ENCODE data around the gene PLA2G3. TPM values are rescaled to one million over a fixed set of nuclear protein-coding genes. Genes with fewer than 3 reads are reported as not detected.

PLA2G3 gene
- total and polyA plus RNA-seq, 4 donors, result 0.85 to 17.4 (median 8.2) TPM

DNA sequence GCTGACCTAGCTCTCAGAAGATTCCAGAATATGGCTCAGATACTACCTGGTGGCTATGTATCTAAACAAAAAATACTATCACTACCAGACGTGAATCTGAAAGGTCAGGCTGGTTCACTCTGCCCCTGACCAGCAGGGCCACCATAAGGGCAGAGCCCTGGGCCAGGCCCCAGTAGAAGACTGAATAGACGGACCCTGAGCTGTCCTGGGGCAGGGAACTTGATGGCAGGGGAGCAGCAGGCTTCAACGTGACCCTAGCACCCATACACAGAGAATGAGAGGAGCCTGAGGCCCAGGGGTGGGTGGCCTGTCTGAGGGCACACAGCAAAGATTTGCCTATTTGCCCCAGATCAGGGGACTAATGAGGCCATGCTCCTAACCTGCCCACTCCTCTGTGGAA is 13.0 kb upstream of the PLA2G3 start:
- WGBS, 2 donors, result 76 to 82% methylated on average over 3 of the region's 3 CpGs
- DNase-seq, result no peak
- H3K27ac ChIP-seq (ENCODE audit: low read depth in 1 of 2, low read length in 1 of 2), result no peak overlapping the region
- no peaks in the 10 kb centered on the region for H3K9me3 ChIP-seq (ENCODE audit: control insufficient read depth in 4 of 4, insufficient read depth in 3 of 4, low read length in 3 of 4)
- no peak overlapping the region for H3K9ac ChIP-seq (ENCODE audit: insufficient read depth in 1 of 2, low read length in 2 of 2)
- no peaks in the 10 kb centered on the region for H3K36me3 ChIP-seq (ENCODE audit: control insufficient read depth in 4 of 4, insufficient read depth in 4 of 4, low read length in 4 of 4)
- H3K4me1 ChIP-seq (ENCODE audit: control insufficient read depth in 5 of 5, insufficient read depth in 5 of 5, low read length in 5 of 5), result peaks cover 0 to 9% (median 3%) of the 10 kb centered on the region in 5 donors
- no peak for ATAC-seq (ENCODE audit: insufficient read depth, low FRiP score)
- TF ChIP-seq, protein P1, sequence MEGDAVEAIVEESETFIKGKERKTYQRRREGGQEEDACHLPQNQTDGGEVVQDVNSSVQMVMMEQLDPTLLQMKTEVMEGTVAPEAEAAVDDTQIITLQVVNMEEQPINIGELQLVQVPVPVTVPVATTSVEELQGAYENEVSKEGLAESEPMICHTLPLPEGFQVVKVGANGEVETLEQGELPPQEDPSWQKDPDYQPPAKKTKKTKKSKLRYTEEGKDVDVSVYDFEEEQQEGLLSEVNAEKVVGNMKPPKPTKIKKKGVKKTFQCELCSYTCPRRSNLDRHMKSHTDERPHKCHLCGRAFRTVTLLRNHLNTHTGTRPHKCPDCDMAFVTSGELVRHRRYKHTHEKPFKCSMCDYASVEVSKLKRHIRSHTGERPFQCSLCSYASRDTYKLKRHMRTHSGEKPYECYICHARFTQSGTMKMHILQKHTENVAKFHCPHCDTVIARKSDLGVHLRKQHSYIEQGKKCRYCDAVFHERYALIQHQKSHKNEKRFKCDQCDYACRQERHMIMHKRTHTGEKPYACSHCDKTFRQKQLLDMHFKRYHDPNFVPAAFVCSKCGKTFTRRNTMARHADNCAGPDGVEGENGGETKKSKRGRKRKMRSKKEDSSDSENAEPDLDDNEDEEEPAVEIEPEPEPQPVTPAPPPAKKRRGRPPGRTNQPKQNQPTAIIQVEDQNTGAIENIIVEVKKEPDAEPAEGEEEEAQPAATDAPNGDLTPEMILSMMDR (IDR thresholded peaks at IDR 0.05; ENCODE audit: control extremely low read depth, extremely low read depth), result no peak
- peaks cover 0 to 4% (median 0%) of the 10 kb centered on the region in 3 donors for H3K27me3 ChIP-seq (ENCODE audit: control insufficient read depth in 3 of 3, insufficient read depth in 3 of 3, low read length in 2 of 3)
- H3K4me3 ChIP-seq, result no peak overlapping the region

DNA sequence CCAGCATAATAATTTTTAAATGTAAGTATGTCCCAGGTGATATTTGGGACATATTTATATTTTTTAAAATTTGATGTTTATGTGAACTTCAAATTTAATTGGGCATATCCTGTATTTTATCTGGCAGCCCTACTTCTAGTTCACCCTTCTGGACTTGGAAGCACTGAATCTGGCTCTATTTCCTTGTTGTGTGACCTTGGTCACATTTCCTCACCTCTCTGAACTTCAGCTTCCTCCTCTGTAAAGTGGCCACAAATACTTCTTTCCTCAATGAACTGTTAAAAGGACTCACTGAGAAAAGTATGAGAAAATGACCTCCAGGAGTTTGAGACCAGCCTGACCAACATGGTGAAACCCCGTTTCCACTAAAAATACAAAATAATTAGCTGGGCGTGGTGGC is 11.6 kb upstream of the PLA2G3 start:
- TF ChIP-seq, protein P1 (IDR thresholded peaks at IDR 0.05; ENCODE audit: control extremely low read depth, extremely low read depth), result no peak
- WGBS, 2 donors, result 93 to 96% methylated on average over 2 of the region's 2 CpGs

DNA sequence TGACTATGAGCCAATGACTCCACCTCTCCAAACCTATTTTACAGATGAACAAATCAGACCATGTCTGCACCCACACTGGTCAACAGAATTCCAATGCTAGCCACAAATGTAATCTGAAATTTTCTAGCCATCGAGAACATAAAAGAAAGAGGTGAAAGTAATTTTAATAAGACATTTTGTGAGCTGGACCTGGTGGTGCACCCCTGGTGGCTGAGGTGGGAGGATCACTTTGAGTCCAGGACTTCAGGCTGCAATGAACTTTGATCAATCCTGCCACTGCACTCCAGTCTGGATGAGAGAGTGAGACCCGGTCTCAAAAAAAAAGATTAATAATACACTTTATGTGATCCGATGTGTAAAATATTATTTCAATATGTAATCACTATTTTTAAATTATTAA is 10.3 kb upstream of the PLA2G3 start:
- Histone ChIP-seq H3K27me3 (ENCODE audit: control insufficient read depth in 3 of 3, insufficient read depth in 3 of 3, low read length in 2 of 3) (no peaks in the 10 kb centered on the region), H3K36me3 (ENCODE audit: control insufficient read depth in 4 of 4, insufficient read depth in 4 of 4, low read length in 4 of 4) (no peaks in the 10 kb centered on the region), H3K4me1 (ENCODE audit: control insufficient read depth in 5 of 5, insufficient read depth in 5 of 5, low read length in 5 of 5) (peaks cover 0 to 6% (median 3%) of the 10 kb centered on the region in 5 donors), H3K9ac (ENCODE audit: insufficient read depth in 1 of 2, low read length in 2 of 2) (no peak overlapping the region), H3K27ac (ENCODE audit: low read depth in 1 of 2, low read length in 1 of 2) (no peak overlapping the region), H3K4me3 (no peak overlapping the region), H3K9me3 (ENCODE audit: control insufficient read depth in 4 of 4, insufficient read depth in 3 of 4, low read length in 3 of 4) (no peaks in the 10 kb centered on the region)
- 73 to 95% methylated on average over 3 of the region's 3 CpGs for WGBS, 2 donors
- TF ChIP-seq, protein P1 (IDR thresholded peaks at IDR 0.05; ENCODE audit: control extremely low read depth, extremely low read depth), result no peak
- DNase-seq (no peak), ATAC-seq (ENCODE audit: insufficient read depth, low FRiP score) (no peak)

More for the DNA sequence above, 11.6 kb upstream of the PLA2G3 start:
- ATAC-seq (ENCODE audit: insufficient read depth, low FRiP score) (no peak), DNase-seq (no peak)
- H3K27ac ChIP-seq (ENCODE audit: low read depth in 1 of 2, low read length in 1 of 2), result no peak overlapping the region
- peaks cover 0 to 9% (median 3%) of the 10 kb centered on the region in 5 donors for H3K4me1 ChIP-seq (ENCODE audit: control insufficient read depth in 5 of 5, insufficient read depth in 5 of 5, low read length in 5 of 5)
- H3K36me3 ChIP-seq (ENCODE audit: control insufficient read depth in 4 of 4, insufficient read depth in 4 of 4, low read length in 4 of 4), result no peaks in the 10 kb centered on the region
- no peaks in the 10 kb centered on the region for H3K27me3 ChIP-seq (ENCODE audit: control insufficient read depth in 3 of 3, insufficient read depth in 3 of 3, low read length in 2 of 3)
- H3K4me3 ChIP-seq, result no peak overlapping the region
- no peaks in the 10 kb centered on the region for H3K9me3 ChIP-seq (ENCODE audit: control insufficient read depth in 4 of 4, insufficient read depth in 3 of 4, low read length in 3 of 4)
- no peak overlapping the region for H3K9ac ChIP-seq (ENCODE audit: insufficient read depth in 1 of 2, low read length in 2 of 2)

All from lung (tissue), 12 donors.